ENCODE measurements around the gene DCTN1.

DNA sequence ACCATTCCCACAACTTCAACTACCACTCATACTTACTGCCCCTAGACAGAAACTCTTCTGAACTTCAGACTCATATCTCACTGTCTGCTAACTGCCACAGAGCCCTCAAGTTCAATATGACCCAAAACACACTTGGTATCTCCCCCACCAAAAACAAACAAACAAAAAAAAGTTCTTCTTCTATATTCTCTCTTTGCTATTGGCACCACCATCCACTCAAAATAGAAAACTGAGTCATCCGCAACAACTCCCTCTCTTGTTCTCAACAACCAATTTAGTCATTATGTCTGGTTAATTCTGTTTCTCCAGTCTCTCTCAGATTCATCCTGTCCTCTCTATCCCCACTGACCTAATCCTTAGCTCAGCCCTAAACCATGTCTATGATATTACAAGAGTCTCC is 7.2 kb upstream of the DCTN1 start:
- TF ChIP-seq, protein P1, sequence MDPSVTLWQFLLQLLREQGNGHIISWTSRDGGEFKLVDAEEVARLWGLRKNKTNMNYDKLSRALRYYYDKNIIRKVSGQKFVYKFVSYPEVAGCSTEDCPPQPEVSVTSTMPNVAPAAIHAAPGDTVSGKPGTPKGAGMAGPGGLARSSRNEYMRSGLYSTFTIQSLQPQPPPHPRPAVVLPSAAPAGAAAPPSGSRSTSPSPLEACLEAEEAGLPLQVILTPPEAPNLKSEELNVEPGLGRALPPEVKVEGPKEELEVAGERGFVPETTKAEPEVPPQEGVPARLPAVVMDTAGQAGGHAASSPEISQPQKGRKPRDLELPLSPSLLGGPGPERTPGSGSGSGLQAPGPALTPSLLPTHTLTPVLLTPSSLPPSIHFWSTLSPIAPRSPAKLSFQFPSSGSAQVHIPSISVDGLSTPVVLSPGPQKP (IDR thresholded peaks at IDR 0.05; ENCODE audit: low read depth, low read length), result no peak
- TF ChIP-seq, protein P2, sequence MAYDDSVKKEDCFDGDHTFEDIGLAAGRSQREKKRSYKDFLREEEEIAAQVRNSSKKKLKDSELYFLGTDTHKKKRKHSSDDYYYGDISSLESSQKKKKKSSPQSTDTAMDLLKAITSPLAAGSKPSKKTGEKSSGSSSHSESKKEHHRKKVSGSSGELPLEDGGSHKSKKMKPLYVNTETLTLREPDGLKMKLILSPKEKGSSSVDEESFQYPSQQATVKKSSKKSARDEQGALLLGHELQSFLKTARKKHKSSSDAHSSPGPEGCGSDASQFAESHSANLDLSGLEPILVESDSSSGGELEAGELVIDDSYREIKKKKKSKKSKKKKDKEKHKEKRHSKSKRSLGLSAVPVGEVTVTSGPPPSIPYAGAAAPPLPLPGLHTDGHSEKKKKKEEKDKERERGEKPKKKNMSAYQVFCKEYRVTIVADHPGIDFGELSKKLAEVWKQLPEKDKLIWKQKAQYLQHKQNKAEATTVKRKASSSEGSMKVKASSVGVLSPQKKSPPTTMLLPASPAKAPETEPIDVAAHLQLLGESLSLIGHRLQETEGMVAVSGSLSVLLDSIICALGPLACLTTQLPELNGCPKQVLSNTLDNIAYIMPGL (CRISPR knock-in tag; IDR thresholded peaks at IDR 0.05; ENCODE audit: borderline replicate concordance), result no peak
- no peak for TF ChIP-seq CBX2 (IDR thresholded peaks at IDR 0.05; ENCODE audit: borderline replicate concordance, low read depth)
- TF ChIP-seq, protein P3, sequence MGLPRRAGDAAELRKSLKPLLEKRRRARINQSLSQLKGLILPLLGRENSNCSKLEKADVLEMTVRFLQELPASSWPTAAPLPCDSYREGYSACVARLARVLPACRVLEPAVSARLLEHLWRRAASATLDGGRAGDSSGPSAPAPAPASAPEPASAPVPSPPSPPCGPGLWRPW (IDR thresholded peaks at IDR 0.05), result no peak
- TF ChIP-seq MAZ (IDR thresholded peaks at IDR 0.05; ENCODE audit: borderline replicate concordance, low read depth, low read length), result no peak
- no peak for TF ChIP-seq RCOR1 (IDR thresholded peaks at IDR 0.05; ENCODE audit: low read depth, low read length)
- TF ChIP-seq, protein P4, sequence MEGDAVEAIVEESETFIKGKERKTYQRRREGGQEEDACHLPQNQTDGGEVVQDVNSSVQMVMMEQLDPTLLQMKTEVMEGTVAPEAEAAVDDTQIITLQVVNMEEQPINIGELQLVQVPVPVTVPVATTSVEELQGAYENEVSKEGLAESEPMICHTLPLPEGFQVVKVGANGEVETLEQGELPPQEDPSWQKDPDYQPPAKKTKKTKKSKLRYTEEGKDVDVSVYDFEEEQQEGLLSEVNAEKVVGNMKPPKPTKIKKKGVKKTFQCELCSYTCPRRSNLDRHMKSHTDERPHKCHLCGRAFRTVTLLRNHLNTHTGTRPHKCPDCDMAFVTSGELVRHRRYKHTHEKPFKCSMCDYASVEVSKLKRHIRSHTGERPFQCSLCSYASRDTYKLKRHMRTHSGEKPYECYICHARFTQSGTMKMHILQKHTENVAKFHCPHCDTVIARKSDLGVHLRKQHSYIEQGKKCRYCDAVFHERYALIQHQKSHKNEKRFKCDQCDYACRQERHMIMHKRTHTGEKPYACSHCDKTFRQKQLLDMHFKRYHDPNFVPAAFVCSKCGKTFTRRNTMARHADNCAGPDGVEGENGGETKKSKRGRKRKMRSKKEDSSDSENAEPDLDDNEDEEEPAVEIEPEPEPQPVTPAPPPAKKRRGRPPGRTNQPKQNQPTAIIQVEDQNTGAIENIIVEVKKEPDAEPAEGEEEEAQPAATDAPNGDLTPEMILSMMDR (IDR thresholded peaks at IDR 0.05), result no peak
- no peak for TF ChIP-seq FOSL2 (IDR thresholded peaks at IDR 0.05)
- no peak for TF ChIP-seq FOSL2 (CRISPR knock-in tag; IDR thresholded peaks at IDR 0.05)
- no peak for TF ChIP-seq JUN (IDR thresholded peaks at IDR 0.05)
- no peak for TF ChIP-seq HOXA7 (CRISPR knock-in tag; IDR thresholded peaks at IDR 0.05)
- no peak for TF ChIP-seq NR3C1 (IDR thresholded peaks at IDR 0.05)
- TF ChIP-seq RFX5 (IDR thresholded peaks at IDR 0.05), result no peak

Measured in A549 (cell line).